ENCODE results near the gene TNKS2. TPM values are rescaled to one million over a fixed set of nuclear protein-coding genes. Genes with fewer than 3 reads are reported as not detected.

Gene TNKS2
- total and polyA plus RNA-seq, 2 of the 13 experiments (the other 11 are each of a cell fraction or from before 2014, with no cell fraction given): 15.2 to 19.4 TPM

- TF ChIP-seq IKZF5 (CRISPR knock-in tag; IDR thresholded peaks at IDR 0.05) (peak; percentile 70), GPBP1L1 (CRISPR knock-in tag; IDR thresholded peaks at IDR 0.05) (no peak), HIVEP1 (CRISPR knock-in tag; IDR thresholded peaks at IDR 0.05) (0 out of 2 replicates have a peak, but pooled peaks have one; percentile 31), FOSL2 (CRISPR knock-in tag; IDR thresholded peaks at IDR 0.05) (peak; percentile 13; the same call in 1 of the 2 replicates), RARA (CRISPR knock-in tag; IDR thresholded peaks at IDR 0.05) (peak; percentile 47; the same call in 1 of the 2 replicates), ZNF513 (CRISPR knock-in tag; conservative IDR thresholded peaks at IDR 0.05) (no peak), CCDC6 (CRISPR knock-in tag; IDR thresholded peaks at IDR 0.05) (peak; percentile 73), ERF (CRISPR knock-in tag; IDR thresholded peaks at IDR 0.05) (peak; percentile 94), ZKSCAN1 (IDR thresholded peaks at IDR 0.05; ENCODE audit: low read length) (no peak), ZNF672 (CRISPR knock-in tag; IDR thresholded peaks at IDR 0.05) (no peak), ZFP82 (CRISPR knock-in tag; IDR thresholded peaks at IDR 0.05; ENCODE audit: borderline replicate concordance) (no peak; the same call in 1 of the 2 replicates), HNRNPUL1 (IDR thresholded peaks at IDR 0.05; ENCODE audit: low read depth, low read length) (no peak), BRD4 (CRISPR knock-in tag; IDR thresholded peaks at IDR 0.05) (peak; percentile 90; the same call in 1 of the 2 replicates), NFKB2 (CRISPR knock-in tag; IDR thresholded peaks at IDR 0.05; ENCODE audit: borderline replicate concordance) (peak; percentile 75; the same call in 1 of the 2 replicates), ZNF629 (CRISPR knock-in tag; conservative IDR thresholded peaks at IDR 0.05) (no peak; the same call in 1 of the 2 replicates), FOXM1 (CRISPR knock-in tag; IDR thresholded peaks at IDR 0.05) (no peak), PTBP1 (IDR thresholded peaks at IDR 0.05; ENCODE audit: low read depth, low read length, poor library complexity, severe bottlenecking) (no peak), ZMAT3 (CRISPR knock-in tag; conservative IDR thresholded peaks at IDR 0.05) (peak; percentile 60; the same call in 1 of the 2 replicates), PRDM4 (CRISPR knock-in tag; IDR thresholded peaks at IDR 0.05; ENCODE audit: borderline replicate concordance) (peak; percentile 65; the same call in 1 of the 2 replicates), ZNF777 (CRISPR knock-in tag; IDR thresholded peaks at IDR 0.05) (peak; percentile 53), LCORL (IDR thresholded peaks at IDR 0.05) (no peak), LCORL (CRISPR knock-in tag; IDR thresholded peaks at IDR 0.05) (0 out of 2 replicates have a peak, but pooled peaks have one; percentile 53)
Measured at GRCh38 chr10:91797874-91798648, at the start of gene TNKS2 (continued).
